Measurements from ENCODE around the gene LASP1NB.

Gene LASP1NB

GRCh38 chr17:38958756-38959155 is 33.3 kb downstream of the LASP1NB start:
- no peaks in the 10 kb centered on the region for H3K9me3 ChIP-seq (ENCODE audit: control insufficient read depth, low read length)
- no peak for TF ChIP-seq CTCF (IDR thresholded peaks at IDR 0.05)
- H3K9ac ChIP-seq: no peak overlapping the region
- H3K27me3 ChIP-seq (ENCODE audit: control insufficient read depth, insufficient read depth, low read length): no peaks in the 10 kb centered on the region
- H3K79me2 ChIP-seq: no peaks in the 10 kb centered on the region
- H2AFZ ChIP-seq: no peak overlapping the region
- no peaks in the 10 kb centered on the region for H3K36me3 ChIP-seq (ENCODE audit: control insufficient read depth, insufficient read depth, low read length)
- no peak overlapping the region for H3K4me2 ChIP-seq (ENCODE audit: low read length)
- no peaks in the 10 kb centered on the region for H3K4me1 ChIP-seq
- H3K4me3 ChIP-seq (ENCODE audit: low read depth, low read length): no peak overlapping the region
- H3K27ac ChIP-seq: no peak overlapping the region

DNA sequence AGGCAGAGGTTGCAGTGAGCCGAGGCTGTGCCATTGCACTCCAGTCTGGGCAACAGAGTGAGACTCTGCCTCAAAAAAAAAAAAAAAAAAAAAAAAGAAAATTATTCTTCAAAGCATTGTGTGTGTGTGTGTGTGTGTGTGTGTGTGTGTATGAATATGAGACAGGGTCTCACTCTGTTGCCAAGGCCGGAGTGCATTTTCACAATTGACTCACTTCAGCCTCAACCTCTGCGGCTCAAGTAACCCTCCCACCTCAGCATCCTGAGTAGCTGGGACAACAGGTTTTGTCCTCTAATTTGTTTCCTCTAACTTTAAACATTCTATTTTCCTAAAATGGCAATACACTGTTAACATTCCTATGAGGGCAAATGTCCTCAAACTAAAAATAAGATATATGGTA is 34.1 kb downstream of the LASP1NB start:
- Histone ChIP-seq H2AFZ (no peak overlapping the region), H3K4me2 (ENCODE audit: low read length) (no peak overlapping the region), H3K9me3 (ENCODE audit: control insufficient read depth, low read length) (no peaks in the 10 kb centered on the region), H3K4me1 (no peaks in the 10 kb centered on the region), H3K27ac (no peak overlapping the region), H3K4me3 (ENCODE audit: low read depth, low read length) (no peak overlapping the region), H3K27me3 (ENCODE audit: control insufficient read depth, insufficient read depth, low read length) (no peaks in the 10 kb centered on the region), H3K79me2 (no peaks in the 10 kb centered on the region), H3K36me3 (ENCODE audit: control insufficient read depth, insufficient read depth, low read length) (no peaks in the 10 kb centered on the region), H3K9ac (no peak overlapping the region)
- TF ChIP-seq CTCF (IDR thresholded peaks at IDR 0.05): no peak

GRCh38 chr17:38960402-38960801 is 35.0 kb downstream of the LASP1NB start:
- Histone ChIP-seq H3K4me1 (no peaks in the 10 kb centered on the region), H3K79me2 (no peaks in the 10 kb centered on the region), H3K27ac (no peak overlapping the region), H3K27me3 (ENCODE audit: control insufficient read depth, insufficient read depth, low read length) (no peaks in the 10 kb centered on the region), H3K9me3 (ENCODE audit: control insufficient read depth, low read length) (no peaks in the 10 kb centered on the region), H3K36me3 (ENCODE audit: control insufficient read depth, insufficient read depth, low read length) (no peaks in the 10 kb centered on the region), H3K4me3 (ENCODE audit: low read depth, low read length) (no peak overlapping the region), H3K4me2 (ENCODE audit: low read length) (no peak overlapping the region), H3K9ac (no peak overlapping the region), H2AFZ (no peak overlapping the region)
- no peak for TF ChIP-seq CTCF (IDR thresholded peaks at IDR 0.05)

- no peak overlapping the region for H3K9ac ChIP-seq
- H3K4me3 ChIP-seq (ENCODE audit: low read depth, low read length): no peak overlapping the region
- no peaks in the 10 kb centered on the region for H3K9me3 ChIP-seq (ENCODE audit: control insufficient read depth, low read length)
- H3K4me2 ChIP-seq (ENCODE audit: low read length): no peak overlapping the region
- H3K4me1 ChIP-seq: no peaks in the 10 kb centered on the region
- H3K27ac ChIP-seq: no peak overlapping the region
- no peaks in the 10 kb centered on the region for H3K36me3 ChIP-seq (ENCODE audit: control insufficient read depth, insufficient read depth, low read length)
- H3K79me2 ChIP-seq: no peaks in the 10 kb centered on the region
- TF ChIP-seq CTCF (IDR thresholded peaks at IDR 0.05): no peak
- H2AFZ ChIP-seq: no peak overlapping the region
- no peaks in the 10 kb centered on the region for H3K27me3 ChIP-seq (ENCODE audit: control insufficient read depth, insufficient read depth, low read length)
Observed at GRCh38 chr17:38961413-38961812, 36.0 kb downstream of the LASP1NB start.

DNA sequence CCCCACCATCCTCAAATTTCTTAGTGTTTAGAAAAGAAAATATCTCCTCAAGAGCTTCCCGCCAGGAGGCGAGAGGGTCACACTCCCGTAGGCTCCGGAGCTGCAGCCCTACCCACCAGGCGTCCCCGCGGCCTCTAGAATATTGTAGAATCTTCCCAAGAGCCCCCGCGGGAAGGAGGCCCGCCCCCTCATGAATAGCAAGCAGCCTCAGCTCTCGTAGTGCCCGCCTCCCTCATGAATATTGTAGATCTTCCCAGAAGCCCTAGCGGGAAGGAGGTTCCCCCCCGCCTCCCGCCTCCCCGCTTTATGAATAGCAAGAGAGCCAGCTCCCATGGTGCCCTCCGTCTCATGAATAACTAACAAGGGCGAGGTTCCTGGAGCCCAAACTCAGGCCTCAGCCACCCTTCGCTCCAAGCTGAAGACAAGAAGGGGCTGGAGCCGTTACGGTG is 41.9 kb downstream of the LASP1NB start, which contains the start of gene FBXO47:
Gene FBXO47 (minus strand): TSS at position 114 of the 449 bp plus-strand sequence. CDS start 4,378 bp downstream, outside the sequence.
- peak within 1 kb of the TSS; percentile 35 for H2AFZ ChIP-seq
- H3K9me3 ChIP-seq (ENCODE audit: control insufficient read depth, low read length): no peaks in the 10 kb centered on the region
- no peaks in the 10 kb centered on the region for H3K36me3 ChIP-seq (ENCODE audit: control insufficient read depth, insufficient read depth, low read length)
- no peaks in the 10 kb centered on the region for H3K4me1 ChIP-seq
- no peak for TF ChIP-seq CTCF (IDR thresholded peaks at IDR 0.05)
- H3K79me2 ChIP-seq: no peaks in the 10 kb centered on the region
- H3K27me3 ChIP-seq (ENCODE audit: control insufficient read depth, insufficient read depth, low read length): no peaks in the 10 kb centered on the region
- no peak within 1 kb of the TSS for H3K9ac ChIP-seq
- peak within 1 kb of the TSS; percentile 71 for H3K4me2 ChIP-seq (ENCODE audit: low read length)
- no peak within 1 kb of the TSS for H3K27ac ChIP-seq
- H3K4me3 ChIP-seq (ENCODE audit: low read depth, low read length): peak within 1 kb of the TSS; percentile 47
